Spleen (tissue), 7 donors: ENCODE data around the gene CBY3.

Experiments used
- CTCF ChIP-seq, 11 experiments: fragments of 200-600 bp in 7 of 11; fragments of 450-650 bp in 4 of 11; sonication (generic) in 4 of 11; IDR thresholded peaks in 8 of 11; conservative IDR thresholded peaks in 3 of 11; 1 replicate in 7 of 11; 2 replicates in 4 of 11; pipeline versions ENCODE4 v1.4.0 to v1.8.0; 2016 to 2021; ENCODE audit warnings: antibody characterized with exemption in 11 of 11, inconsistent platforms in 4 of 11, mild to moderate bottlenecking in 1 of 11
- POLR2A ChIP-seq, 3 donors: fragments of 450-650 bp; IDR thresholded peaks; one replicate each; pipeline ENCODE4 v1.5.1; 2017; ENCODE audit warnings: antibody characterized with exemption in 3 of 3, mild to moderate bottlenecking in 1 of 3
- donor health status: DM: no; HTN: no; CAD: no; lungs with moderate emphysema.
- donor health status: DM: no; HTN: no; CAD: no.
- donor health status: DM: no; HTN: no; CAD: no.

- TF ChIP-seq CTCF (IDR thresholded peaks at IDR 0.05 in 8 of 11, conservative IDR thresholded peaks at IDR 0.05 in 3 of 11) (no peak), POLR2A (IDR thresholded peaks at IDR 0.05) (no peak)
Observed at GRCh38 chr5:179730356-179730755, 49.5 kb upstream of the CBY3 start.
